ENCODE measurements around the gene RPS10.

GRCh38 chr6:34447910-34448309 is 22.0 kb upstream of the RPS10 start:
- TF ChIP-seq CTCF (IDR thresholded peaks at IDR 0.05) (no peak), POLR2AphosphoS5 (IDR thresholded peaks at IDR 0.05; ENCODE audit: insufficient read depth in 1 of 2, low read depth in 1 of 2) (no peak), POLR2A (IDR thresholded peaks at IDR 0.05) (no peak)

All from vagina (tissue), 2 donors.